Stimulated activated naive CD8-positive, alpha-beta T cell treated with anti-CD3 and anti-CD28 coated beads, Interleukin-15, amount 100 ng/mL, for 72 hours (primary cell): ENCODE measurements around the gene TMX3.

ENCODE experiments used
- ATAC-seq: fragments of 150-1000 bp; cut with Tn5 transposase; 2 replicates; pipeline ENCODE4 v1.10.0; 2021; ENCODE audit warnings: mild to moderate bottlenecking, moderate library complexity
- DNase-seq, 2 donors: peaks; one replicate each; pipeline ENCODE4 v3.0.0; 2021 to 2022
- H3K27ac Mint-ChIP-seq, 2 donors: one replicate each; pipeline ENCODE4 v1.8.0; 2022; ENCODE audit warnings: mild to moderate bottlenecking in 2 of 2, mixed read lengths in 2 of 2, moderate library complexity in 2 of 2
- H3K27me3 Mint-ChIP-seq: one replicate; pipeline ENCODE4 v1.8.0; 2022; ENCODE audit warnings: mixed read lengths
- H3K4me1 Mint-ChIP-seq: one replicate; pipeline ENCODE4 v1.8.0; 2022; ENCODE audit warnings: mild to moderate bottlenecking, mixed read lengths
- H3K4me3 Mint-ChIP-seq, 2 donors: one replicate each; pipeline ENCODE4 v1.8.0; 2022; ENCODE audit warnings: mild to moderate bottlenecking in 2 of 2, mixed read lengths in 2 of 2, moderate library complexity in 1 of 2
- H3K9me3 Mint-ChIP-seq, 2 donors: one replicate each; pipeline ENCODE4 v1.8.0; 2022; ENCODE audit warnings: mixed read lengths in 2 of 2

The TMX3 gene

GRCh38 chr18:68714712-68715496 is at the start of gene TMX3:
TSS of gene TMX3 (minus strand) at chr18:68715108. CDS start at chr18:68714981, 127 bp downstream.
- Mint-ChIP-seq H3K4me3 (peak within 1 kb of the TSS; percentile 90 to 96), H3K27ac (peak within 1 kb of the TSS; percentile 97), H3K9me3 (no peaks in the 10 kb centered on the region), H3K27me3 (no peaks in the 10 kb centered on the region), H3K4me1 (peaks cover 38% of the 10 kb centered on the region)
- ATAC-seq: peak; percentile 98
- DNase-seq: peak; percentile 86 to 93

- no peak overlapping the region for H3K27ac Mint-ChIP-seq
- peaks cover 6% of the 10 kb centered on the region in 2 donors for H3K9me3 Mint-ChIP-seq
- H3K4me3 Mint-ChIP-seq: no peak overlapping the region
- ATAC-seq (no peak), DNase-seq (no peak)
- H3K4me1 Mint-ChIP-seq: no peaks in the 10 kb centered on the region
- H3K27me3 Mint-ChIP-seq: no peaks in the 10 kb centered on the region
Observed at GRCh38 chr18:68764016-68764415, 49.1 kb upstream of the TMX3 start.

- no peaks in the 10 kb centered on the region for H3K4me1 Mint-ChIP-seq
- no peaks in the 10 kb centered on the region for H3K27me3 Mint-ChIP-seq
- peaks cover 8 to 12% of the 10 kb centered on the region in 2 donors for H3K9me3 Mint-ChIP-seq
- DNase-seq (no peak), ATAC-seq (no peak)
- H3K4me3 Mint-ChIP-seq: no peak overlapping the region
- no peak overlapping the region for H3K27ac Mint-ChIP-seq
Observed at GRCh38 chr18:68763083-68763482, 48.2 kb upstream of the TMX3 start.

GRCh38 chr18:68759308-68759707 is 44.4 kb upstream of the TMX3 start:
- Mint-ChIP-seq H3K4me3 (no peak overlapping the region), H3K9me3 (peaks cover 8 to 12% of the 10 kb centered on the region in 2 donors), H3K4me1 (no peaks in the 10 kb centered on the region), H3K27me3 (no peaks in the 10 kb centered on the region), H3K27ac (no peak overlapping the region)
- DNase-seq (no peak), ATAC-seq (no peak)

- H3K27ac Mint-ChIP-seq: no peak overlapping the region
- H3K4me1 Mint-ChIP-seq: no peaks in the 10 kb centered on the region
- H3K27me3 Mint-ChIP-seq: no peaks in the 10 kb centered on the region
- peaks cover 8 to 12% of the 10 kb centered on the region in 2 donors for H3K9me3 Mint-ChIP-seq
- no peak for ATAC-seq
- no peak overlapping the region for H3K4me3 Mint-ChIP-seq
- DNase-seq: no peak
Observed at GRCh38 chr18:68757126-68757525, 42.2 kb upstream of the TMX3 start.

GRCh38 chr18:68742206-68742605 is 27.3 kb upstream of the TMX3 start:
- Mint-ChIP-seq H3K9me3 (no peaks in the 10 kb centered on the region), H3K4me1 (no peaks in the 10 kb centered on the region), H3K27ac (no peak overlapping the region), H3K4me3 (no peak overlapping the region), H3K27me3 (no peaks in the 10 kb centered on the region)
- ATAC-seq: no peak
- DNase-seq: no peak

GRCh38 chr18:68740966-68741365 is 26.1 kb upstream of the TMX3 start:
- Mint-ChIP-seq H3K4me3 (no peak overlapping the region), H3K4me1 (no peaks in the 10 kb centered on the region), H3K27ac (no peak overlapping the region), H3K9me3 (no peaks in the 10 kb centered on the region), H3K27me3 (no peaks in the 10 kb centered on the region)
- DNase-seq (no peak), ATAC-seq (no peak)

GRCh38 chr18:68739462-68739861 is 24.6 kb upstream of the TMX3 start:
- no peaks in the 10 kb centered on the region for H3K4me1 Mint-ChIP-seq
- H3K27ac Mint-ChIP-seq: no peak overlapping the region
- no peak for ATAC-seq
- H3K9me3 Mint-ChIP-seq: no peaks in the 10 kb centered on the region
- no peak for DNase-seq
- H3K27me3 Mint-ChIP-seq: no peaks in the 10 kb centered on the region
- no peak overlapping the region for H3K4me3 Mint-ChIP-seq

GRCh38 chr18:68738564-68738963 is 23.7 kb upstream of the TMX3 start:
- Mint-ChIP-seq H3K27ac (no peak overlapping the region), H3K9me3 (no peaks in the 10 kb centered on the region), H3K4me1 (no peaks in the 10 kb centered on the region), H3K4me3 (no peak overlapping the region), H3K27me3 (no peaks in the 10 kb centered on the region)
- ATAC-seq (no peak), DNase-seq (no peak)

GRCh38 chr18:68735483-68736343 is 20.8 kb upstream of the TMX3 start:
- H3K9me3 Mint-ChIP-seq: no peaks in the 10 kb centered on the region
- no peaks in the 10 kb centered on the region for H3K27me3 Mint-ChIP-seq
- DNase-seq: no peak
- no peaks in the 10 kb centered on the region for H3K4me1 Mint-ChIP-seq
- no peak overlapping the region for H3K27ac Mint-ChIP-seq
- peak; percentile 77 for ATAC-seq
- no peak overlapping the region for H3K4me3 Mint-ChIP-seq

GRCh38 chr18:68734308-68734707 is 19.4 kb upstream of the TMX3 start:
- DNase-seq (no peak), ATAC-seq (no peak)
- Mint-ChIP-seq H3K4me3 (no peak overlapping the region), H3K27me3 (no peaks in the 10 kb centered on the region), H3K9me3 (no peaks in the 10 kb centered on the region), H3K27ac (no peak overlapping the region), H3K4me1 (no peaks in the 10 kb centered on the region)

- peak overlapping the region in 1 of 2 donors; percentile 14 for H3K27ac Mint-ChIP-seq
- no peak for ATAC-seq
- H3K4me1 Mint-ChIP-seq: no peaks in the 10 kb centered on the region
- H3K9me3 Mint-ChIP-seq: no peaks in the 10 kb centered on the region
- no peaks in the 10 kb centered on the region for H3K27me3 Mint-ChIP-seq
- no peak overlapping the region for H3K4me3 Mint-ChIP-seq
- DNase-seq: no peak
Observed at GRCh38 chr18:68733707-68734106, 18.8 kb upstream of the TMX3 start.

GRCh38 chr18:68728081-68728700 is 13.3 kb upstream of the TMX3 start:
- no peaks in the 10 kb centered on the region for H3K27me3 Mint-ChIP-seq
- H3K4me1 Mint-ChIP-seq: no peaks in the 10 kb centered on the region
- no peaks in the 10 kb centered on the region for H3K9me3 Mint-ChIP-seq
- H3K4me3 Mint-ChIP-seq: no peak overlapping the region
- ATAC-seq (no peak), DNase-seq (no peak)
- no peak overlapping the region for H3K27ac Mint-ChIP-seq

- Mint-ChIP-seq H3K9me3 (no peaks in the 10 kb centered on the region), H3K4me3 (no peak overlapping the region), H3K4me1 (peaks cover 5% of the 10 kb centered on the region), H3K27me3 (no peaks in the 10 kb centered on the region), H3K27ac (no peak overlapping the region)
- DNase-seq (no peak), ATAC-seq (no peak)
Observed at GRCh38 chr18:68727506-68727905, 12.6 kb upstream of the TMX3 start.

GRCh38 chr18:68725346-68725745 is 10.4 kb upstream of the TMX3 start:
- no peak overlapping the region for H3K4me3 Mint-ChIP-seq
- DNase-seq (no peak), ATAC-seq (no peak)
- peaks cover 27% of the 10 kb centered on the region for H3K4me1 Mint-ChIP-seq
- no peaks in the 10 kb centered on the region for H3K27me3 Mint-ChIP-seq
- H3K9me3 Mint-ChIP-seq: no peaks in the 10 kb centered on the region
- H3K27ac Mint-ChIP-seq: no peak overlapping the region

GRCh38 chr18:68724021-68724420 is 9.1 kb upstream of the TMX3 start:
- H3K4me3 Mint-ChIP-seq: no peak overlapping the region
- H3K4me1 Mint-ChIP-seq: peaks cover 28% of the 10 kb centered on the region
- no peaks in the 10 kb centered on the region for H3K27me3 Mint-ChIP-seq
- no peak overlapping the region for H3K27ac Mint-ChIP-seq
- no peaks in the 10 kb centered on the region for H3K9me3 Mint-ChIP-seq
- DNase-seq (no peak), ATAC-seq (no peak)
